ENCODE results near the gene SNX24. TPM values are rescaled to one million over a fixed set of nuclear protein-coding genes. Genes with fewer than 3 reads are reported as not detected.

The SNX24 gene
- total RNA-seq, 2 donors from 2014 or later = 15.6 to 34.2 TPM

DNA sequence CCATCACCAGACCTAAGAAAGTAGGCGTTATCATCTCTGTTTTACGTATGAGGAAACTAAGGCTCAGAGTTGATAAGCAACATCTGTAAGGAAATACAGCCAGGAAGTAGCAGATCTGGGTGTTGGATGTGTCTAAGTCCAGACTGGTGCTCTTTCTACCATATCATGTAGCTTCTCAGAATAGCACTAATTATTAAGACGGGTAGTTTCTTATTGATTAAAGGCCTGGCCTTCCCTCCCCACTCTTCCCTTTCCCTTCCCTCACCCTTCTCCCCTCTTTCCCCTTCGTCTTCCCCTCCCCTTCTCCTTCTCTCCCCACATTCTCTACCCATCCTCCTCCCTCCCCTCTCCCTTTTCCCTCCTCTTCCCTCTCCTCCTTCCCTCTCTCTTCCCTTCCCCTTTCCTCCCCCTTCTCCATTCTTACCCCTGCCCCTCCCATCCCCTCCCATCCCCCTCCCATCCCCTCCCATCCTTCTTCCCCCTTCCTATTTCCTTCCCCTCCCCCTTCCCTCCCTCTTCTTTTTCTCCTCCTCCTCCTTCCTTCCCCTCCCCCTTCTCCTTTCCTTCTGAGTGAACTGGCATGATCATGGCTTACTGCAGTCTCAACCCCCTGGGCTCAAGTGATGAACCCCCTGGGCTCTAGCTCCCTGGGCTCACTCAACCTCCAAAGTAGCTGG is 79.4 kb downstream of the SNX24 start:
- no peak for DNase-seq (ENCODE audit: low spot score)
- Histone ChIP-seq H3K27me3 (replicated peaks; ENCODE audit: insufficient read depth) (no peaks in the 10 kb centered on the region), H3K27ac (no peak overlapping the region), H3K4me1 (ENCODE audit: control insufficient read depth in 1 of 2, low read depth in 2 of 2) (no peaks in the 10 kb centered on the region), H3K9me3 (no peaks in the 10 kb centered on the region), H3K4me3 (no peak overlapping the region), H3K36me3 (no peaks in the 10 kb centered on the region)
- TF ChIP-seq, protein P1, sequence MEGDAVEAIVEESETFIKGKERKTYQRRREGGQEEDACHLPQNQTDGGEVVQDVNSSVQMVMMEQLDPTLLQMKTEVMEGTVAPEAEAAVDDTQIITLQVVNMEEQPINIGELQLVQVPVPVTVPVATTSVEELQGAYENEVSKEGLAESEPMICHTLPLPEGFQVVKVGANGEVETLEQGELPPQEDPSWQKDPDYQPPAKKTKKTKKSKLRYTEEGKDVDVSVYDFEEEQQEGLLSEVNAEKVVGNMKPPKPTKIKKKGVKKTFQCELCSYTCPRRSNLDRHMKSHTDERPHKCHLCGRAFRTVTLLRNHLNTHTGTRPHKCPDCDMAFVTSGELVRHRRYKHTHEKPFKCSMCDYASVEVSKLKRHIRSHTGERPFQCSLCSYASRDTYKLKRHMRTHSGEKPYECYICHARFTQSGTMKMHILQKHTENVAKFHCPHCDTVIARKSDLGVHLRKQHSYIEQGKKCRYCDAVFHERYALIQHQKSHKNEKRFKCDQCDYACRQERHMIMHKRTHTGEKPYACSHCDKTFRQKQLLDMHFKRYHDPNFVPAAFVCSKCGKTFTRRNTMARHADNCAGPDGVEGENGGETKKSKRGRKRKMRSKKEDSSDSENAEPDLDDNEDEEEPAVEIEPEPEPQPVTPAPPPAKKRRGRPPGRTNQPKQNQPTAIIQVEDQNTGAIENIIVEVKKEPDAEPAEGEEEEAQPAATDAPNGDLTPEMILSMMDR (IDR thresholded peaks at IDR 0.05) = no peak
- ATAC-seq (ENCODE audit: insufficient number of reproducible peaks, low FRiP score, low read depth) = no peak

- ATAC-seq (ENCODE audit: insufficient number of reproducible peaks, low FRiP score, low read depth) (no peak), DNase-seq (ENCODE audit: low spot score) (no peak)
- no peaks in the 10 kb centered on the region for H3K36me3 ChIP-seq
- H3K27ac ChIP-seq = no peak overlapping the region
- no peaks in the 10 kb centered on the region for H3K27me3 ChIP-seq (replicated peaks; ENCODE audit: insufficient read depth)
- TF ChIP-seq, protein P1 (IDR thresholded peaks at IDR 0.05) = no peak
- no peaks in the 10 kb centered on the region for H3K4me1 ChIP-seq (ENCODE audit: control insufficient read depth in 1 of 2, low read depth in 2 of 2)
- H3K9me3 ChIP-seq = no peaks in the 10 kb centered on the region
- H3K4me3 ChIP-seq = no peak overlapping the region
These were observed 83.6 kb downstream of the SNX24 start for GRCh38 chr5:122929001-122929400.

DNA sequence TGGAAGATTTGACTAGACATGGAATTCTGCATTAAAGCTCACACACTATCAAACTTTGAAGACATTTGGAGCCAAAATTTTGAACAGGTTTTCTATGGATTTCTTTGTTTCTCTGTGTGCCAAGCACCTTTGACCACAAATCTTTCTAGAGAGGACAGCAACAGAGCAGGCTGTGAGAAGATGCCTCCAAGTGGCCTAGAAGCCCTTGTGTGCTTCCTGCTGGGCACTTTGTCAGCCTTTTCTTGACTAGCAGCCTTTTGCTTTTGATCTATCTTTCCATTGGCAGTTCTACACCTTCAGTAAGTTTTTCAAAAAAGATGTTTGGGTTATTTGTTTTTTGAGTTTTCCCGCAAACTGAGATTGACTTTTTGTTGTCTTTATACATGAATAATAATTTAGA is 84.6 kb downstream of the SNX24 start:
- Histone ChIP-seq H3K4me1 (ENCODE audit: control insufficient read depth in 1 of 2, low read depth in 2 of 2) (no peaks in the 10 kb centered on the region), H3K4me3 (no peak overlapping the region), H3K9me3 (no peaks in the 10 kb centered on the region), H3K27ac (no peak overlapping the region), H3K36me3 (no peaks in the 10 kb centered on the region), H3K27me3 (replicated peaks; ENCODE audit: insufficient read depth) (no peaks in the 10 kb centered on the region)
- TF ChIP-seq, protein P1 (IDR thresholded peaks at IDR 0.05) = no peak
- DNase-seq (ENCODE audit: low spot score) (no peak), ATAC-seq (ENCODE audit: insufficient number of reproducible peaks, low FRiP score, low read depth) (no peak)

GRCh38 chr5:122933956-122934355 is 88.5 kb downstream of the SNX24 start:
- no peak overlapping the region for H3K4me3 ChIP-seq
- peaks cover 7 to 23% of the 10 kb centered on the region in 2 donors for H3K4me1 ChIP-seq (ENCODE audit: control insufficient read depth in 1 of 2, low read depth in 2 of 2)
- no peaks in the 10 kb centered on the region for H3K9me3 ChIP-seq
- H3K36me3 ChIP-seq = no peaks in the 10 kb centered on the region
- no peak overlapping the region for H3K27ac ChIP-seq
- ATAC-seq (ENCODE audit: insufficient number of reproducible peaks, low FRiP score, low read depth) (no peak), DNase-seq (ENCODE audit: low spot score) (no peak)
- TF ChIP-seq, protein P1 (IDR thresholded peaks at IDR 0.05) = no peak
- H3K27me3 ChIP-seq (replicated peaks; ENCODE audit: insufficient read depth) = no peaks in the 10 kb centered on the region

GRCh38 chr5:122936088-122936487 is 90.7 kb downstream of the SNX24 start:
- ATAC-seq (ENCODE audit: insufficient number of reproducible peaks, low FRiP score, low read depth) (no peak), DNase-seq (ENCODE audit: low spot score) (no peak)
- TF ChIP-seq, protein P1 (IDR thresholded peaks at IDR 0.05) = no peak
- H3K27ac ChIP-seq = no peak overlapping the region
- no peaks in the 10 kb centered on the region for H3K27me3 ChIP-seq (replicated peaks; ENCODE audit: insufficient read depth)
- H3K36me3 ChIP-seq = no peaks in the 10 kb centered on the region
- H3K9me3 ChIP-seq = no peaks in the 10 kb centered on the region
- H3K4me3 ChIP-seq = no peak overlapping the region
- H3K4me1 ChIP-seq (ENCODE audit: control insufficient read depth in 1 of 2, low read depth in 2 of 2) = peaks cover 7 to 29% of the 10 kb centered on the region in 2 donors

Data from thoracic aorta (tissue), 2 donors.